Naive B cell (primary cell): ENCODE results near the gene MYLK2. TPM values are rescaled to one million over a fixed set of nuclear protein-coding genes. Genes with fewer than 3 reads are reported as not detected.

Source experiments
- ATAC-seq, 2 donors: fragments of 150-1000 bp; cut with Tn5 transposase; 2 replicates each; pipeline ENCODE4 v1.10.0; 2021; ENCODE audit warnings: low read depth in 2 of 2, mild to moderate bottlenecking in 2 of 2, moderate library complexity in 2 of 2
- DNase-seq: peaks from one replicate; pipeline ENCODE4 v3.0.0; 2022
- H3K27ac Mint-ChIP-seq, 6 donors: one replicate each; pipeline ENCODE4 v1.8.0; 2020 to 2022; ENCODE audit warnings: mild to moderate bottlenecking in 6 of 6, mixed read lengths in 6 of 6, moderate library complexity in 5 of 6, inconsistent platforms in 2 of 6
- H3K27me3 Mint-ChIP-seq, 3 donors: one replicate each; pipeline ENCODE4 v1.8.0; 2021 to 2022; ENCODE audit warnings: mixed read lengths in 3 of 3, mild to moderate bottlenecking in 1 of 3
- H3K36me3 Mint-ChIP-seq, 2 donors: one replicate each; pipeline ENCODE4 v1.8.0; 2020 to 2022; ENCODE audit warnings: mixed read lengths in 2 of 2, inconsistent platforms in 1 of 2, mild to moderate bottlenecking in 1 of 2
- H3K4me1 Mint-ChIP-seq, 3 donors: one replicate each; pipeline ENCODE4 v1.8.0; 2020 to 2022; ENCODE audit warnings: mixed read lengths in 3 of 3, inconsistent platforms in 1 of 3, mild to moderate bottlenecking in 1 of 3, moderate library complexity in 1 of 3
- H3K4me3 Mint-ChIP-seq, 8 donors: one replicate each; pipeline ENCODE4 v1.8.0; 2020 to 2022; ENCODE audit warnings: mild to moderate bottlenecking in 8 of 8, mixed read lengths in 8 of 8, moderate library complexity in 8 of 8, inconsistent platforms in 2 of 8
- H3K9me3 Mint-ChIP-seq, 7 donors: one replicate each; pipeline ENCODE4 v1.8.0; 2020 to 2022; ENCODE audit warnings: mixed read lengths in 7 of 7, mild to moderate bottlenecking in 5 of 7, inconsistent platforms in 2 of 7, moderate library complexity in 1 of 7
- polyA plus RNA-seq, 6 donors: library from polyadenylated mRNA; unstranded; fragments of 300-500 nt; fragmentation: Illumina TruSeq; gene quantifications; one replicate each; pipeline ENCODE4 v1.2.3, GENCODE V29; 2021; ENCODE audit warnings: low read depth in 6 of 6

Gene MYLK2
- polyA plus RNA-seq, 6 donors from 2014 or later: not detected

DNA sequence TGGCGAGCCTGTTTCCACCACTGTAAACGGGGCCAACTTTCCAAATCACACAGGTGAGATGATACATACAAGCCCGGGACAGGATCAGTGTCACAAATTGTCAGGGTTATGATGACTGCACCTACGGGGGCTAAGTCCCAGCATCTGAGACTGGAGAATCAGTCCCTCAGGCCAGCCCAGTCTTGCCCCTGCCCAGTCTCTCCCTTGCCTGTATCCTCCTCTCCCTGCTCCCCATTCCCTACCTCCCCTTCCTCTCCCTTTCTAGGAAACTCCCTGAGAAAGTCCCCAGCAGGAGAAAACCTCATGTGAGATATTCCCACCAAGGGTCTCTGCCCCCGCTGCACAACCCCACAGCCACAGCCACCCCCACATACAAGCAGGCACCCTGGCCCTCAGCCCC is 24.7 kb downstream of the MYLK2 start:
- Mint-ChIP-seq H3K36me3 (no peaks in the 10 kb centered on the region), H3K4me3 (no peak overlapping the region), H3K9me3 (no peaks in the 10 kb centered on the region), H3K27ac (peak overlapping the region in 1 of 6 donors; percentile 57), H3K27me3 (peaks cover 3 to 6% (median 5%) of the 10 kb centered on the region in 3 donors), H3K4me1 (peaks cover 6 to 7% (median 6%) of the 10 kb centered on the region in 3 donors)
- peak; percentile 11 to 17 for ATAC-seq
- no peak for DNase-seq

DNA sequence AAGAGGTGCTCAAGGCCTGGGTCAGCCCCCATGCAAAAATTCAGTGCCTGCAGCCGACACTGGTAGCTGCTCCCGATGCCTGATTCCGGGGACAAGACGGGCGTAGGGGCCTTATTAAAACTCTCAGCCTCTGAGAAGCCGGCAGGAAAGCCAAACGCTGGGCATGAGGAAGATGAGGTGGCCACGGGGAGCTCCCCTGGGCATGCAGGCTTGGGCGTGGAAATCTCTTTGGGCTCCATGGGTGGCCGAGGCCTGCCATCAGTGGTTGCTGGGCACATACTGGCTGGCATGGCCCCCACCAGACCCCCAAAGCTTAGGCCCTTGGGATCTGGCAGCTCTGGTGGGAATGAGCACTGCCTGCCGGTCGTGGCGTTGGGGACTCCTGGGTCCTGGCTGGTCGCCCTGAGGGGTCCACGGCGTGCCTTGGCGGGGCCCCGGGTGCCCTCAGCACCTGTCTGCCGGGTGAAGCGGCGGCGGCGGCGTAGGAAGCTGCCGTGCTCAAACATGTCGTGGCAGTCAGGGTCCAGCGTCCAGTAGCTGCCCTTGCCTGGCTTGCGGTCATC is 25.7 kb downstream of the MYLK2 start:
- H3K4me1 Mint-ChIP-seq: peaks cover 6 to 7% (median 6%) of the 10 kb centered on the region in 3 donors
- ATAC-seq (peak; percentile 16 to 19), DNase-seq (no peak)
- H3K9me3 Mint-ChIP-seq: no peaks in the 10 kb centered on the region
- H3K4me3 Mint-ChIP-seq: no peak overlapping the region
- H3K27me3 Mint-ChIP-seq: peaks cover 10 to 12% (median 11%) of the 10 kb centered on the region in 3 donors
- H3K36me3 Mint-ChIP-seq: no peaks in the 10 kb centered on the region
- no peak overlapping the region for H3K27ac Mint-ChIP-seq

DNA sequence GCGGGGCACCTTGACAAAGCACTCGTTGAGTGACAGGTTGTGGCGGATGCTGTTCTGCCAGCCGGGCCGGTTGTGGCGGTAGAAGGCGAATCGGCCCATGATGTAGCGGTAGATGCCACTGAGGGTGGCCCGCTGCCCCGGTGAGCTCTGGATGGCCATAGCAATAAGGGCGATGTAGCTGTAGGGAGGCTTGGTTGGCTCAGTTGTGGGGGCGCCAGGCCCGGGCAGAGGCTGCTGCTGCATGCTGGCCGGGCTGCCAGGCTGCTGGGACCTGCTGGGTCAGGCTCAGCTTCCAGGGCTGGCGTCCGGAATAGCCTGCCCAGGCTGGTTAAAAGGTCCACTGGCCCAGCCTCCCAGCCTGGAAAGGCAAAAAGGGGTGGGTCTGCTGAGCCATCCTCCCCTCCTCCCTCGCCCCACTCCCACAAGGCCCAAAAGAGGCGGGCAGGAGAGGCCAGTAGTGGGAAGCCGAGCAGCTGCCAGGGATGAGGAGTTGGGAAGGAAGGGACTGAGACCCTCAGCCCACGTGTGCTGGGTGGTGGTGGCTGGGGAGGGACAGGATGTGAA is 26.2 kb downstream of the MYLK2 start, which contains the start of gene FOXS1:
Gene FOXS1, minus strand, starts transcription at position 305 of the 564 bp plus-strand sequence. Its CDS starts 62 bp downstream, at position 243.
- Mint-ChIP-seq H3K9me3 (no peaks in the 10 kb centered on the region), H3K4me1 (peaks cover 6 to 7% (median 6%) of the 10 kb centered on the region in 3 donors), H3K27ac (no peak within 1 kb of the TSS), H3K27me3 (peaks cover 10 to 17% (median 15%) of the 10 kb centered on the region in 3 donors), H3K4me3 (no peak within 1 kb of the TSS), H3K36me3 (no peaks in the 10 kb centered on the region)
- DNase-seq (no peak), ATAC-seq (peak; percentile 24)

DNA sequence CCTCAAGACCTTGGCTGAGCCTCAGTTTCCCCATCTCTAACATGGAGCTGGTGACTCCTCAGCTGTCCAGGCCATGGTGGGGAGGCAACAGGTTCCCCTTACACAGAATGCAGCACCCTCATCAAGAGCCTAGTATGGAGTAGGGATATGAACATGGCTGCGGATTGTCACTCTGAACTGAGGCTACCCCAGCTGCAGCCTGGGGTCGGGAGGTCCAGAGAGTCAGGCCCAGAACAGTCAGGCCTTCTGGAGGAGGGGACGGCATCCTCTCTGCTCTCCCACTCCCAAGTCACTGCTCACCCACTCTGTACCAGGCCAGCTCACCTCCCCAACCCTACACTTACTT is 27.6 kb downstream of the MYLK2 start:
- peaks cover 18 to 31% (median 28%) of the 10 kb centered on the region in 3 donors for H3K27me3 Mint-ChIP-seq
- H3K4me3 Mint-ChIP-seq: no peak overlapping the region
- H3K9me3 Mint-ChIP-seq: no peaks in the 10 kb centered on the region
- no peak for ATAC-seq
- DNase-seq: no peak
- H3K4me1 Mint-ChIP-seq: peaks cover 6% of the 10 kb centered on the region in 3 donors
- H3K27ac Mint-ChIP-seq: no peak overlapping the region
- H3K36me3 Mint-ChIP-seq: no peaks in the 10 kb centered on the region

DNA sequence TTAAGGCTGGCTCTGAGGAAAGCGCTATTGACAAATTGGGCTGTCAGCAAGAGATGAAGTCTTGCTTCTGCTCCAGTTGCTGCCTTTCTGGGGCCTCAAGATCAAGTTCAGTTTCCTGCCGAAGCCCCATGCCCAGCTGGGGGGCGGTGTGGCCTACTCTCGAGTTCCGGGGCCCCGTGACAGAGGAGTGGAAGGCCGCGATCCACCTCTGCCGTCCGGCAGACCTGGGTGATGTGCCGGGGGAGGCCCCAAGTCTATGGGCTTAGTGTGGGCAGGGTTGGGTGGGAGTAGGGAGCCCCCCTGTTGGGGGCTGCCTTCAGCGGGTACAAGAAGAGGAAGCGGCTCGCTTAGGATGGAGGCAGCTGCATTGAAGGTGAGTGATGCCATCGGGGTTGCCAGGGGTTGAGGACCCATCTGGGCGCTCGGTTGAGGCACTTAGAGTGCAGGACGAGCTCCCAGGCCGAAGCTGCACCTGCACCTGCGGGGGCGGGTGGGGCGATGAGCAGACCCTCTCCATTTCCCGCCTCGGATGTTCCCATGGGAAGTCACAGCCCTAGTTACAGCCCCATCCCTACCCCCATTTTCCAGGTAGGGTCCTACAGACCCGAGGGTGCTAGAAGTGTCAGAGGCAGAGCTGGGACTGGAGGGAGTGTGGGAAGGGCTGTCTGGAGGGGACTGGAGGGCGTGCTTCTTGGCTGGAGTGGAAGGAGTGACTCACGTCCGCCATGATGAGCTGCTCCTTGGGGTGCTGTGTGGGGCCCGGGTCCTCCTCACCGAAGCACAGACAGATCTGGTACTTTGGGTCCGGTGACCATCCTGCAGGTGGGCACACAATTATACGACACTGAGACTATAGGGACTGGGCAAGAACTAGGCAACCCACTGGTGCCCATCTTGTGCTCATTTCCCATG is 29.2 kb downstream of the MYLK2 start:
- Mint-ChIP-seq H3K36me3 (no peaks in the 10 kb centered on the region), H3K4me3 (no peak overlapping the region), H3K27ac (no peak overlapping the region), H3K27me3 (peaks cover 18 to 31% (median 28%) of the 10 kb centered on the region in 3 donors), H3K9me3 (no peaks in the 10 kb centered on the region), H3K4me1 (peaks cover 0 to 3% (median under 1%) of the 10 kb centered on the region in 3 donors)
- ATAC-seq: no peak
- DNase-seq: no peak

DNA sequence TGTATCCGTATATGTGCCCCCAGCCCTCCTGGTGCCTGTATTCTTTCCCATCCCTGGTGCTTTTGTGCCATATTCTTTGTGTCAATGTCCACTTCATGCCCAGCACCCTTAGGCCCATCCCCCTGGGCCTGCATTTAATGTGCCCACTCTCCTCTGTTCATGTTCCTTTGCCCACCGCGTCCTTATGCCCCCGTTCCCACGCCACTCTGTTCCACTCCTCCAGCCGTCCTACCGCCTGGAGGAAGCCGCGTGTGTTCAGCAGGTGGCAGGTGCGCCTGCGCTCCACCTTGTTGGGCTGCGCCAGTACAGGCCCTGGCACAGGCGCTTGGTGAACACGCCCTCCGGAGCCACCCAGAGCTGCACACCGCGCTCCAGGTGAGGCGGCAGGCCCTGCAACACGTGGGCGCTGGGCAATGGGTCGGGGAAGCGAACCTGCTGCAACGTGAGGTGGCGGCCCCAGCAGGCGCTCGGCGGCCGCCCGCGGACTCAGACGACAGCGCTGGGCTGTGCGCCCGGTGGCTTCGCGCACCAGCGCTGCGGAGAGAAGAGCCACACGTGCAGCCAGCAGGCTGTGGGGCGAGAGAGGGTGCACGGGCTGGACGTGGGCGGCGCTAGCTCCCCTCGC is 30.3 kb downstream of the MYLK2 start:
- peak overlapping the region in 1 of 8 donors; percentile 50 for H3K4me3 Mint-ChIP-seq
- ATAC-seq (no peak), DNase-seq (no peak)
- H3K4me1 Mint-ChIP-seq: no peaks in the 10 kb centered on the region
- H3K9me3 Mint-ChIP-seq: no peaks in the 10 kb centered on the region
- no peaks in the 10 kb centered on the region for H3K36me3 Mint-ChIP-seq
- H3K27me3 Mint-ChIP-seq: peaks cover 18 to 31% (median 28%) of the 10 kb centered on the region in 3 donors
- H3K27ac Mint-ChIP-seq: no peak overlapping the region

DNA sequence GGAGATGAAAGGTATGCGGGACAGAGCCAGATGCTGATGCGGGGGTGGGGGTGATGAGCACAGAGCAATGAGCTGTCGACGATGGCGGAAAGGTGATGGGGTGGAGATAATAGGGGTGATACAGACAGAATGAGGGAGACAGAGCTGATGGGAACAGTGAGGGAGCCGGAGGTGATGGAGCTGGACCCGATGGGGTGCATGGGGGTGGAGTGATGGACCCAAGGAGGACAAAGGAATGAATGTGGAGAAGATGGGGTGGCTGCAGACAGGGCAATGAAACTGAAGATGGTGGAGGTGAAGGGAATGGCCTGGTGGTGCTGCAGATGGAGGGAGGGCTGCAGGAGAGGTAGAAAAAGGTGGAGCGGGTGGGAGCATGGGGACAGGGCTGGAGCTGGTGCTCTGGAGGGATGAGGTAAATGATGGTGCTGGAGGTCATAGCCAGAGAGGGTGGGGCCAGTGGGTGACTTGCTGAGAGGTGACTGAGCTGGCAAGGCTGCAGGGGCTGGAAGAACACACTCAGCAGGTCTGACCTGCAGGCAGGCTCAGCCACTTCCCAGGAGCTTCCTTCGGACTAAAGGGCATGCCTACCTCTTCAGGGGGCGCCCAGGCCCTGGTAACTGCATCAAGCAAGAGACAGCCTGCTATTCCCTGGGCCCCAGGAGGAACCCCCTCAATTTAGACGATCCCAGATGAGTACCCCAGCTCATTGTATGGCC is 32.2 kb downstream of the MYLK2 start:
- DNase-seq: no peak
- no peak for ATAC-seq
- no peaks in the 10 kb centered on the region for H3K9me3 Mint-ChIP-seq
- H3K27me3 Mint-ChIP-seq: peaks cover 18 to 31% (median 28%) of the 10 kb centered on the region in 3 donors
- no peaks in the 10 kb centered on the region for H3K4me1 Mint-ChIP-seq
- H3K36me3 Mint-ChIP-seq: no peaks in the 10 kb centered on the region
- peak overlapping the region in 1 of 8 donors; percentile 36 for H3K4me3 Mint-ChIP-seq
- H3K27ac Mint-ChIP-seq: no peak overlapping the region

DNA sequence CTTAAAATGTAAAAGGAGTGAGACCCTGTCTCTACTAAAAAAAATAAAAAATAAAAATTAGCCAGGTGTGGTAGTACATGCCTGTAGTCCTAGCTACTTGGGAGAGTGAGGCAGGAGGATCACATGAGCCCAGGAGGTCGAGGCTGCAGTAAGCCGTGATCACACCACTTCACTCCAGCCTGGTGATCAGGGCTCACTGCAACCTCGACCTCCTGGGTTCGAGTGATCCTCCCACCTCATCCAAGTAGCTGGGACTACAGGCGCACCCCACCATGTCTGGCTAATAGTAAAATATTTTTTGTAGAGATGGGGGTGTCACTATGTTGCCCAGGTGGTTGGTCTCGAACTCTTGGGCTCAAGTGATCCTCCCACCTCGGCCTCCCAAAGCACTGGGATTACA is 34.3 kb downstream of the MYLK2 start:
- DNase-seq (no peak), ATAC-seq (no peak)
- no peaks in the 10 kb centered on the region for H3K36me3 Mint-ChIP-seq
- no peak overlapping the region for H3K27ac Mint-ChIP-seq
- H3K4me1 Mint-ChIP-seq: peaks cover 5 to 8% (median 5%) of the 10 kb centered on the region in 3 donors
- H3K27me3 Mint-ChIP-seq: peaks cover 15 to 31% (median 27%) of the 10 kb centered on the region in 3 donors
- H3K4me3 Mint-ChIP-seq: no peak overlapping the region
- no peaks in the 10 kb centered on the region for H3K9me3 Mint-ChIP-seq

DNA sequence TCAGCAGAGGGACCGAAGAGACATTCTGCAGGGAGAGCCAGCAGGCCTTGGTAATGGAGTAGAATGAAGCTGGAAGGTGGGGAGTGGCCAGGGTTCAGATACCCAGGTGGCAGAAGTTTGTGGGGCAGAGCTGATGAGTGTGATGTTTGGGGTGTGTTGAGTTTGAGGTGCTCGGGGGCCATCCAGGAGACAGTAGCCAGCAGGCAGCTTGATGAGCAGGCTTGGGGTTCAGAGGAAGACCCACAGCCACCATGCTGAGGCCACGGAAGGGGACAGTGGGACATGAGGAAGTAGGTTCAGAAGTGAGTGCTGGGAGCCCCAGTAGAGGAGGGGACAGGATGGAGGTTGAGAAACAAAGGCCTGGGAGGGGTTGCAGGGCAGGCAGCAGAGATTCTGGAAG is 37.4 kb downstream of the MYLK2 start:
- peaks cover 5 to 12% (median 8%) of the 10 kb centered on the region in 3 donors for H3K27me3 Mint-ChIP-seq

DNA sequence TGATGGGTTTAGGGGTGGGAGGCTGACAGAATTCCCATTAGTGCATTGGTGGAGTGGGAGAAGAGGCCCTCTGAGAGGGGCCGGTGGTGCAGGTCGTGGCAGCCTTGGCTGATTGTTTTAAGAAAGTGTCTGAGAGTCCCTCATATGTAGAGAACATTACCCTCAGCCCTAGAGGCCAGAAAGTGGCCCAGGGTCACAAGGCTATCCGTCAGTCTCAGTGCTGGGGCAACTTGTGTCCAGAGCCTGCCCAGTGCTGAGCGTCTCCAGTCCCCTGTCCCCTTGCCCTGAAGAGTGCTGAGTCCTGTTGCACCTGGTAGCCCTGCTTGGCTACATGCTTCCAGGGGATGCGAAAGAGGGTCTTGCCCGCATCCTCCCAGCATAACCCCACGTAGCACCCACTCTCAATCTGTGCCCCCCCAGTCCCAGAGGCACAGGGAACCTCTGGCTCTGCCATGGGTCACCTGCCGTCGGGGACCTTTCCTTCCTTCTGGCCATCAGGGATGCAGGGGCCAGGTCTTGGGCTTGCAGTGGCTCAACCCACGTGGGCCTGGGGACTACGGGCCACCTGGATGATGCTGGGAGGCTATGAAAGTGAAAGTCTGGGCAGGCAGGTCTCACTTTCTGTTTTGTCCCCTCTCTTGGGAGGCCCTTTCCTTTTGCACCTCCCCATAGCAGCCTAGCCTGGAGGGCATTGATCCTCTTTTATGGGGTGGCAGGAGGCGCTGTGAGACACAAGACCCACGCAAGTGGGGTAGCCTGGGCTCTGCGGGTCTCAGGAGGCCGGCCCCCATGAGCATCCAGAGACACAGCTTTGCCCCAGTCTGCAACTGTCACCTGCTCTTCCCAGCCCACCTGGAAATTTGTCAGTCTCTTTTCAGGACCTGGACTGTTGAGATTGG is 39.0 kb downstream of the MYLK2 start:
- no peak overlapping the region for H3K27ac Mint-ChIP-seq
- H3K27me3 Mint-ChIP-seq: peaks cover 4 to 15% (median 5%) of the 10 kb centered on the region in 3 donors
- ATAC-seq: peak; percentile 82
- no peaks in the 10 kb centered on the region for H3K36me3 Mint-ChIP-seq
- DNase-seq: peak; percentile 44
- H3K4me3 Mint-ChIP-seq: peak overlapping the region in 4 of 8 donors; percentile 4 to 82 (median 27)
- peaks cover 14 to 24% (median 21%) of the 10 kb centered on the region in 3 donors for H3K4me1 Mint-ChIP-seq
- no peaks in the 10 kb centered on the region for H3K9me3 Mint-ChIP-seq

More for the DNA sequence above, 37.4 kb downstream of the MYLK2 start:
- peaks cover 7 to 18% (median 14%) of the 10 kb centered on the region in 3 donors for H3K4me1 Mint-ChIP-seq
- H3K27ac Mint-ChIP-seq: no peak overlapping the region
- no peak overlapping the region for H3K4me3 Mint-ChIP-seq
- H3K36me3 Mint-ChIP-seq: no peaks in the 10 kb centered on the region
- DNase-seq (no peak), ATAC-seq (no peak)
- H3K9me3 Mint-ChIP-seq: no peaks in the 10 kb centered on the region

DNA sequence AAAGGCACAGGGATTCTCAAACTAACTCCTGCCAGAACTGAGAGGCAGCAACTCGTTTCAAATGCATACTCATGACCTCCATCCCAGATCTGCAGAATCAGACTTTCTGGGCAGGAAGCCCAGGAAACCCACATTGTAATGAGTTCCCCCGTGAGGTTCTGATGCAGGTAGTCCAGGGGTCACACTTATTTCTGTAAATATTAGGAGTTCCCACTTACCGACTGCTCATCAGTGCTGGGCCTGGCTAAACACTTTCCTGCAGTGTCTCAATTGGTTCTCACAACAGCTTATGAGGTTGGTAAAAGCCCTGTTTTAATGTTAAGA is 39.6 kb downstream of the MYLK2 start:
- H3K27ac Mint-ChIP-seq: no peak overlapping the region
- peaks cover 14 to 24% (median 22%) of the 10 kb centered on the region in 3 donors for H3K4me1 Mint-ChIP-seq
- H3K9me3 Mint-ChIP-seq: no peaks in the 10 kb centered on the region
- no peak for DNase-seq
- no peak for ATAC-seq
- no peaks in the 10 kb centered on the region for H3K36me3 Mint-ChIP-seq
- H3K4me3 Mint-ChIP-seq: peak overlapping the region in 3 of 8 donors; percentile 20 to 82 (median 34)
- H3K27me3 Mint-ChIP-seq: peaks cover 4 to 15% (median 5%) of the 10 kb centered on the region in 3 donors
